Measurements from ENCODE around the gene RPS15. TPM values are rescaled to one million over a fixed set of nuclear protein-coding genes. Genes with fewer than 3 reads are reported as not detected.

The RPS15 gene
- total and polyA plus RNA-seq, 9 of the 15 experiments (the other 6 are each of a cell fraction or from before 2014, with no cell fraction given), result 605 to 2,791 (median 957) TPM

- TF ChIP-seq GTF3C2 (IDR thresholded peaks at IDR 0.05; ENCODE audit: borderline replicate concordance, extremely low read depth, insufficient read length) (no peak), LCOR (CRISPR knock-in tag; IDR thresholded peaks at IDR 0.05) (peak; percentile 94), EGR1 (conservative IDR thresholded peaks at IDR 0.05) (peak; percentile 66), NR2C2 (CRISPR knock-in tag; IDR thresholded peaks at IDR 0.05) (0 out of 2 replicates have a peak, but pooled peaks have one; percentile 52), NR2C2 (tag; IDR thresholded peaks at IDR 0.05) (no peak), ZBTB1 (CRISPR knock-in tag; IDR thresholded peaks at IDR 0.05; ENCODE audit: borderline replicate concordance, low read depth) (peak; percentile 66; the same call in 1 of the 2 replicates), CTCF (IDR thresholded peaks at IDR 0.05 in 2 of 3, conservative IDR thresholded peaks at IDR 0.05 in 1 of 3; ENCODE audit: insufficient read depth in 2 of 3, low read depth in 1 of 3, low read length in 3 of 3) (peak; percentile 94 to 97 (median 97)), CHD4 (IDR thresholded peaks at IDR 0.05; ENCODE audit: insufficient read depth, insufficient replicate concordance, low read depth, low read length, poor library complexity, severe bottlenecking) (no peak), TCF7L2 (IDR thresholded peaks at IDR 0.05; ENCODE audit: low read depth, low read length) (no peak), STAT6 (CRISPR knock-in tag; IDR thresholded peaks at IDR 0.05) (no peak), POLR2A (conservative IDR thresholded peaks at IDR 0.05) (peak; percentile 99), MNT (conservative IDR thresholded peaks at IDR 0.05) (peak; percentile 94 to 95), RFX7 (CRISPR knock-in tag; IDR thresholded peaks at IDR 0.05) (0 out of 2 replicates have a peak, but pooled peaks have one; percentile 9), SUPT5H (IDR thresholded peaks at IDR 0.05) (peak; percentile 99), RFX1 (IDR thresholded peaks at IDR 0.05) (no peak)
Measured at GRCh38 chr19:1438035-1438932, at the start of gene RPS15 (continued).

Measured in K562 (cell line).